Measurements from ENCODE around the gene GZMA.
"Not testable (repeated sequence)": the region's sequence is repeated elsewhere in the genome, so short reads cannot be mapped to it uniquely, and the experiment has no call there.

The GZMA gene

DNA sequence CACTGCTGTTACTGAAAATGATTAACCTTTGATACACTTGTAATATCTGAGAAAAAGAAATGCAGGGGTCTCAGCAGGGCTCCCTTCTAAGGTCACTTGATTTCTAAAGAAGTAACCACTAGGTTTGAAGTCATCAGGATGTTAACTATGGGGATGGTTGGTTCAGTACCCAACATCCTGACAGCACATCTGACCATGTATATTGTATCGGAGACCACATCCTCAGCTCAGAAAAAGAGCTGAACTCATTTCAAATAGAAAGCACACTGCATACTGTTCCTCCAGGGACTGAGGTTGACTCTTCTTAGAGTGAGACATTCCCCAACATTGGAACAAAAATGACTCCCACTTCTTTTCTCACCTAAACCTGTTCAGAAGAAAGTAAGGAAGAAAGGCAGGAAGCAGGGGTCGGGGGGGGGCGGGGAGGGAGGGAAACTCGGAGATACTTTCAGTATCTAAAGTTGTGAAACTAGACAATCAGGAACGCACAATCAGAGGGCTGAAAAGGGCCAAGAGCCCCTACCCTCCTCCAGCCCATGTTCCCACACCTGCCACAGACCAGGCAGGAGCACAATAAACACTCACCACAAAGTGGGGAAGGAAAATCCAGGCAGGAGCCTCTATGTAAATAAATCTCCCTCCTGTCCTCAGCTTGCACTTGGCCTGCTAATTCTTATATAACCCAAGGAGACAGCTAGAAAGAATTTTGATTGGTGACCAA, 730 bp upstream of the GZMA start:
- no peak overlapping the region for H3K4me3 ChIP-seq (ENCODE audit: low read depth, low read length)
- TF ChIP-seq, protein P1, sequence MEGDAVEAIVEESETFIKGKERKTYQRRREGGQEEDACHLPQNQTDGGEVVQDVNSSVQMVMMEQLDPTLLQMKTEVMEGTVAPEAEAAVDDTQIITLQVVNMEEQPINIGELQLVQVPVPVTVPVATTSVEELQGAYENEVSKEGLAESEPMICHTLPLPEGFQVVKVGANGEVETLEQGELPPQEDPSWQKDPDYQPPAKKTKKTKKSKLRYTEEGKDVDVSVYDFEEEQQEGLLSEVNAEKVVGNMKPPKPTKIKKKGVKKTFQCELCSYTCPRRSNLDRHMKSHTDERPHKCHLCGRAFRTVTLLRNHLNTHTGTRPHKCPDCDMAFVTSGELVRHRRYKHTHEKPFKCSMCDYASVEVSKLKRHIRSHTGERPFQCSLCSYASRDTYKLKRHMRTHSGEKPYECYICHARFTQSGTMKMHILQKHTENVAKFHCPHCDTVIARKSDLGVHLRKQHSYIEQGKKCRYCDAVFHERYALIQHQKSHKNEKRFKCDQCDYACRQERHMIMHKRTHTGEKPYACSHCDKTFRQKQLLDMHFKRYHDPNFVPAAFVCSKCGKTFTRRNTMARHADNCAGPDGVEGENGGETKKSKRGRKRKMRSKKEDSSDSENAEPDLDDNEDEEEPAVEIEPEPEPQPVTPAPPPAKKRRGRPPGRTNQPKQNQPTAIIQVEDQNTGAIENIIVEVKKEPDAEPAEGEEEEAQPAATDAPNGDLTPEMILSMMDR (IDR thresholded peaks at IDR 0.05; ENCODE audit: low read depth, low read length), result no peak

- TF ChIP-seq, protein P1 (IDR thresholded peaks at IDR 0.05; ENCODE audit: low read depth, low read length), result no peak
- no peak overlapping the region for H3K4me3 ChIP-seq (ENCODE audit: low read depth, low read length)
Measured at GRCh38 chr5:55104036-55104772, 1.8 kb downstream of the GZMA start.

DNA sequence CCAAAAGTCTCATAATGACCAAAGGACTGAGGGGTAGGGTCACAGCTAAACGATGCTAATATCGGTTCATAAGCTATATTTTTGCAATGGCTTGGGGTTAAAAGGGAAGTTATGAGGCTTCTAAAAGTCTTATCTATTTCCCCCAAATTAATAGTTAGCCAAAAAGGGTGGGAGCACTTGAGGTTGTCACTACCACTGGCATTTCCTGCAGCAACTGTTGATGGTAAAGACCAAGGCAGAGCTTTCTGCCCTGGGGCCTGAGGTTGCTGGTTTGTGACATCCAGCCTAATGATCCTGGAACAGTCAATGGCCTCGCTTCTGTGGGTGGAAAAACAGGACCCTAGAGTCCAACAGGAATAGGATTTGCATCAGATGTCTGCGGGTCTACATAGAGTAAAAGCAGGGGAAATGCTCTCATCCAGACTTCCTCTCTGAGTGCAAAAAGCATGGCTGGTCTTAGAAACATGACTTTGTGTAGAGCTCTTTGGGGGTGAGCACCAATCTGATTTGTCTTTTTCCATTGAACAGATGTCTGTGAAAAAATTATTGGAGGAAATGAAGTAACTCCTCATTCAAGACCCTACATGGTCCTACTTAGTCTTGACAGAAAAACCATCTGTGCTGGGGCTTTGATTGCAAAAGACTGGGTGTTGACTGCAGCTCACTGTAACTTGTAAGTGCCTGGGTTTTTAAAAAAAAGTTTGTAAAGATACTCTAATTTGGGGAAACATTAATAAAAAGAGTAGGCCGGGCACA, 2.7 kb downstream of the GZMA start:
- TF ChIP-seq, protein P1 (IDR thresholded peaks at IDR 0.05; ENCODE audit: low read depth, low read length), result no peak
- H3K4me3 ChIP-seq (ENCODE audit: low read depth, low read length), result no peak overlapping the region

- not testable (repeated sequence) for H3K4me3 ChIP-seq (ENCODE audit: low read depth, low read length)
Measured at GRCh38 chr5:55105976-55106375, 3.5 kb downstream of the GZMA start.

GRCh38 chr5:55108661-55109060, 6.2 kb downstream of the GZMA start:
- TF ChIP-seq, protein P1 (IDR thresholded peaks at IDR 0.05; ENCODE audit: low read depth, low read length), result no peak
- no peak overlapping the region for H3K4me3 ChIP-seq (ENCODE audit: low read depth, low read length)

DNA sequence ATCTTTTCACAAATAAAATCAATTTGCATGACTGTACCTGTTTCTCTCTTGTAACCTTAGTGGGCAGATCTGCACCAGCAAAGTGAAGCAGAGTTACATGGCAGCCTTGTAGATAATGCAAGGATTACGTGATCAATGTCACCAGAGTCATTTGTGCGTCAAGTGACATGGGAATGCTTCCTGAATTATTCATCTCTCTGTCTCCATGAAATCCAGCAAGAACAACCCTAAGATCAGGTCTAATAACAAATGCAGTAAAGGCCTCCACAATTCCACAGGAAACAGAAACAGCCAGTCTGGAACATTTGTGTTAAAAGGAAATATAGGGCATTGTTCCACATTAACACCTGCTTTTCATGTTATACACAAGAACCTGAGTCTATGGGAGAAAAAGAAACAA, 7.8 kb downstream of the GZMA start:
- H3K4me3 ChIP-seq (ENCODE audit: low read depth, low read length), result no peak overlapping the region
- TF ChIP-seq, protein P1 (IDR thresholded peaks at IDR 0.05; ENCODE audit: low read depth, low read length), result no peak

DNA sequence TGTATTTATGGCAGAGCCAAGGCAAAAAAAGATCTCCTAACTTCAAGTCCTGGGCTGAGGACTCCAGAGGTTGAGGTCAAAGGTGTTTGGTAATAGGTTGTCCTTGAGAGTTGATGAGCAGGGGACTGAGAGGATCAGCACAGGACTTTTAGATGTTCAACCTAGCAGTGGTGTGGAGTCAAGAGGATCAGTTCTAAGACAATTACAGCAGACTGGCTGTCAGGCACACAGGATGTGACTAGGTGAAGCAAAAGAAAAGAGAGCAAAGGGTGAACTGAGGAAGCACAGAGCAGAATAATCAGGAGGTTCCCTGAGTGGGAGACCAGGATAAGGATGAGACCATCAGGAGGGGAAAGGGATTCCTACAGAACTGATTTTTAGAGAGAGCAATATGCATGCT, 10.9 kb downstream of the GZMA start:
- TF ChIP-seq, protein P1 (IDR thresholded peaks at IDR 0.05; ENCODE audit: low read depth, low read length), result no peak
- no peak overlapping the region for H3K4me3 ChIP-seq (ENCODE audit: low read depth, low read length)

Measured in WI38 (cell line).